GM12801 (cell line): ENCODE measurements around the gene TATDN2.

Experiments used
- CTCF ChIP-seq: IDR thresholded peaks from one replicate; pipeline ENCODE4 v1.5.1; 2011; ENCODE audit warnings: control low read depth; ENCODE audit not compliant: insufficient read length; ENCODE audit errors: extremely low read depth

The TATDN2 gene

GRCh38 chr3:10289077-10289476 is 40.8 kb downstream of the TATDN2 start:
- no peak for TF ChIP-seq CTCF

GRCh38 chr3:10289787-10290355 is 41.6 kb downstream of the TATDN2 start:
- TF ChIP-seq CTCF = no peak

- no peak for TF ChIP-seq CTCF
Observed at GRCh38 chr3:10290481-10291176, 42.4 kb downstream of the TATDN2 start.

GRCh38 chr3:10291641-10292040 is 43.4 kb downstream of the TATDN2 start:
- TF ChIP-seq CTCF = no peak

GRCh38 chr3:10292505-10293419 is 44.5 kb downstream of the TATDN2 start, which contains the start of gene GHRL:
TSS of gene GHRL (minus strand) at chr3:10292947. CDS start at chr3:10290180, 2,767 bp downstream.
- no peak for TF ChIP-seq CTCF

GRCh38 chr3:10294030-10294586 is 45.8 kb downstream of the TATDN2 start:
- TF ChIP-seq CTCF = no peak

- TF ChIP-seq CTCF = no peak
Observed at GRCh38 chr3:10299175-10299574, 50.9 kb downstream of the TATDN2 start.
